IMR-90 (cell line): ENCODE results near the gene UAP1.

Experiments used
- BHLHE40 ChIP-seq: fragments of 150-350 bp; IDR thresholded peaks from 2 replicates; pipeline ENCODE4 v1.6.1; 2016; ENCODE audit warnings: mild to moderate bottlenecking, low read depth, low read length
- CTCF ChIP-seq: conservative IDR thresholded peaks from 2 replicates; pipeline ENCODE4 v1.5.1; 2012; ENCODE audit warnings: mild to moderate bottlenecking, low read depth, low read length, improper control_type of control experiment
- ELK1 ChIP-seq: fragments of 150-350 bp; IDR thresholded peaks from 2 replicates; pipeline ENCODE4 v1.6.1; 2016; ENCODE audit warnings: low read depth, mild to moderate bottlenecking, low read length, moderate library complexity, borderline replicate concordance
- FOS ChIP-seq: fragments of 150-350 bp; IDR thresholded peaks from 2 replicates; pipeline ENCODE4 v1.6.1; 2016; ENCODE audit warnings: low read depth, low read length
- MAFK ChIP-seq: IDR thresholded peaks from 2 replicates; pipeline ENCODE4 v1.6.1; 2012; ENCODE audit warnings: low read depth, low read length, improper control_type of control experiment
- MXI1 ChIP-seq: IDR thresholded peaks from 2 replicates; pipeline ENCODE4 v1.6.1; 2012; ENCODE audit warnings: low read depth, mild to moderate bottlenecking, low read length, moderate library complexity, borderline replicate concordance
- POLR2A ChIP-seq: IDR thresholded peaks from 2 replicates; pipeline ENCODE4 v1.6.1; 2012; ENCODE audit warnings: mild to moderate bottlenecking, low read depth, low read length
- RAD21 ChIP-seq: IDR thresholded peaks from 2 replicates; pipeline ENCODE4 v1.6.1; 2012; ENCODE audit warnings: low read length, improper control_type of control experiment
- RFX5 ChIP-seq: IDR thresholded peaks from 2 replicates; pipeline ENCODE4 v1.8.0; 2012; ENCODE audit warnings: low read depth, mild to moderate bottlenecking, low read length, moderate library complexity
- SMC3 ChIP-seq: fragments of 150-350 bp; IDR thresholded peaks from 2 replicates; pipeline ENCODE4 v1.6.1; 2016; ENCODE audit warnings: low read depth, mild to moderate bottlenecking, antibody characterized with exemption, low read length, moderate library complexity
- USF2 ChIP-seq: fragments of 150-350 bp; IDR thresholded peaks from 2 replicates; pipeline ENCODE4 v1.6.1; 2017; ENCODE audit warnings: mild to moderate bottlenecking, antibody characterized with exemption, low read length, low read depth

GRCh38 chr1:162629077-162629627, 67.6 kb downstream of the UAP1 start:
- no peak for TF ChIP-seq CTCF
- TF ChIP-seq MAFK = no peak
- TF ChIP-seq RFX5 = no peak
- no peak for TF ChIP-seq POLR2A
- TF ChIP-seq USF2 = no peak
- TF ChIP-seq MXI1 = no peak
- no peak for TF ChIP-seq SMC3
- TF ChIP-seq FOS = no peak
- TF ChIP-seq RAD21 = no peak
- no peak for TF ChIP-seq BHLHE40
- TF ChIP-seq ELK1 = no peak
